SU-DHL-6 (cell line): ENCODE results near the gene AHCY.
"Not testable (repeated sequence)": the region's sequence is repeated elsewhere in the genome, so short reads cannot be mapped to it uniquely, and the experiment has no call there.

Source experiments
- H2AFZ ChIP-seq: fragments of 200-600 bp; sonication (generic); 2 replicates; pipeline ENCODE4 v1.6.1; 2014; ENCODE audit warnings: low read depth, mild to moderate bottlenecking, moderate library complexity, mixed read lengths, antibody characterized with exemption, low read length; ENCODE audit not compliant: severe bottlenecking
- H3F3A ChIP-seq: fragments of 200-600 bp; shearing (Covaris generic); 2 replicates; pipeline ENCODE4 v1.6.0; 2016; ENCODE audit warnings: antibody characterized with exemption, mild to moderate bottlenecking; ENCODE audit not compliant: insufficient read depth
- H3K27ac ChIP-seq: fragments of 200-600 bp; sonication (generic); 2 replicates; pipeline ENCODE4 v1.5.1; 2016; ENCODE audit warnings: low read depth, mild to moderate bottlenecking, low read length, moderate library complexity, mixed read lengths
- H3K27me3 ChIP-seq: fragments of 200-600 bp; sonication (generic), shearing (Covaris generic); 2 replicates; pipeline ENCODE4 v1.6.0; 2014; ENCODE audit warnings: mild to moderate bottlenecking, low read length
- H3K36me3 ChIP-seq: fragments of 200-600 bp; sonication (generic); 2 replicates; pipeline ENCODE4 v1.6.1; 2014; ENCODE audit warnings: mild to moderate bottlenecking, low read length, mixed read lengths
- H3K4me2 ChIP-seq: fragments of 300-600, 200-600 bp; shearing (Covaris generic), sonication (generic); 2 replicates; pipeline ENCODE4 v1.6.0; 2014; ENCODE audit warnings: low read length, low read depth, mild to moderate bottlenecking; ENCODE audit not compliant: poor library complexity, severe bottlenecking
- H3K4me3 ChIP-seq: fragments of 200-600 bp; sonication (generic); 2 replicates; pipeline ENCODE4 v1.5.1; 2014; ENCODE audit warnings: antibody characterized with exemption, low read length, mild to moderate bottlenecking, mixed read lengths; ENCODE audit not compliant: insufficient read depth, poor library complexity, severe bottlenecking
- H3K79me2 ChIP-seq: fragments of 200-600 bp; sonication (generic); 2 replicates; pipeline ENCODE4 v1.6.1; 2014; ENCODE audit warnings: mild to moderate bottlenecking, low read length, moderate library complexity; ENCODE audit not compliant: insufficient read depth
- H3K9ac ChIP-seq: fragments of 200-600 bp; sonication (generic); 2 replicates; pipeline ENCODE4 v1.7.0; 2014; ENCODE audit warnings: mild to moderate bottlenecking, low read length
- H3K9me2 ChIP-seq: fragments of 200-600 bp; sonication (generic); replicated peaks from 2 replicates; pipeline ENCODE4 v1.6.1; 2014; ENCODE audit warnings: low read length; ENCODE audit not compliant: insufficient read depth
- H3K9me3 ChIP-seq: fragments of 200-600 bp; sonication (generic); 2 replicates; pipeline ENCODE4 v1.6.1; 2014; ENCODE audit warnings: low read length, mixed read lengths; ENCODE audit not compliant: insufficient read depth
- H4K20me1 ChIP-seq: fragments of 200-600 bp; sonication (generic); 2 replicates; pipeline ENCODE4 v1.6.1; 2014; ENCODE audit warnings: low read depth, mild to moderate bottlenecking, antibody characterized with exemption, low read length, moderate library complexity, mixed read lengths
- EZH2phosphoT487 ChIP-seq: fragments of 200-600 bp; sonication (generic), shearing (Covaris generic); conservative IDR thresholded peaks from 2 replicates; pipeline ENCODE4 v1.6.1; 2018; ENCODE audit warnings: mild to moderate bottlenecking, antibody characterized with exemption, low read length, moderate library complexity, mixed read lengths
- TF ChIP-seq, protein P1 (sequence below): fragments of 200-600 bp; sonication (generic); IDR thresholded peaks from one replicate; pipeline ENCODE4 v1.5.1; 2017; ENCODE audit warnings: antibody characterized with exemption, mild to moderate bottlenecking, low read length, moderate library complexity; ENCODE audit not compliant: insufficient read depth, poor library complexity, severe bottlenecking

AHCY gene

DNA sequence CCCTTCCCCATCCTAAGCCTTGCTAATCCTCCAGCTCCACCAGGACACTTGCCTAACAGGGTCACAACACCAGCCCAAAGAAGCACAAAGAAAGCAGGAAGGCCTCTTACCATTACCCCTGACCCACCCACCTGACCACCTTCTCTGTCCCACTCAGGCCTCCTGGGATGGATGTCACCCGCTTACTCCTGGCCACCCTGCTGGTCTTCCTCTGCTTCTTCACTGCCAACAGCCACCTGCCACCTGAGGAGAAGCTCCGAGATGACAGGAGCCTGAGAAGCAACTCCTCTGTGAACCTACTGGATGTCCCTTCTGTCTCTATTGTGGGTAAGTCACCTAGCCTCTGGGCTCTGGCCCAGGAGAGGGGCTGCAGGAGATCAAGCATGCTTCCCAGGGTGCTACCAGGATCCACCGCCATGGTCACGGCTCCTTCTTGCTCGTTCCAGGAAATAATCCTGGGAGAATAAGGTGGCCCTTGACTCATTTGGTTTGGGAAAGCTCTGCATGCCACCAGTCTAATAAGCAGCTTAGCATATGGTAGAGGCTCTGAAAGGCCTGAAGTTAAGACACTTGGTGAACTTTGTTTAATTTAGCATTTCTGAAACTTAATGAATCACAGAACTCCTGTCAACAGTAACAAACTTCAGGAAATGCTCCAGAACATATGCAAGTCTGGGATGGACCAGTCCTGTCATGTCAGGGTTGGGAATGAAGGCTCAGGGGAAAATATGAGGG, 42.8 kb downstream of the AHCY start:
- Histone ChIP-seq H4K20me1 (no peaks in the 10 kb centered on the region), H3K4me3 (no peak overlapping the region), H3K9me2 (no peaks in the 10 kb centered on the region), H3F3A (no peaks in the 10 kb centered on the region), H3K79me2 (no peaks in the 10 kb centered on the region), H3K27me3 (no peaks in the 10 kb centered on the region), H3K9me3 (no peaks in the 10 kb centered on the region), H3K9ac (no peak overlapping the region), H3K27ac (no peak overlapping the region), H3K4me2 (no peak overlapping the region), H3K36me3 (no peaks in the 10 kb centered on the region), H2AFZ (no peak overlapping the region)
- no peak for TF ChIP-seq EZH2phosphoT487
- TF ChIP-seq, protein P1, sequence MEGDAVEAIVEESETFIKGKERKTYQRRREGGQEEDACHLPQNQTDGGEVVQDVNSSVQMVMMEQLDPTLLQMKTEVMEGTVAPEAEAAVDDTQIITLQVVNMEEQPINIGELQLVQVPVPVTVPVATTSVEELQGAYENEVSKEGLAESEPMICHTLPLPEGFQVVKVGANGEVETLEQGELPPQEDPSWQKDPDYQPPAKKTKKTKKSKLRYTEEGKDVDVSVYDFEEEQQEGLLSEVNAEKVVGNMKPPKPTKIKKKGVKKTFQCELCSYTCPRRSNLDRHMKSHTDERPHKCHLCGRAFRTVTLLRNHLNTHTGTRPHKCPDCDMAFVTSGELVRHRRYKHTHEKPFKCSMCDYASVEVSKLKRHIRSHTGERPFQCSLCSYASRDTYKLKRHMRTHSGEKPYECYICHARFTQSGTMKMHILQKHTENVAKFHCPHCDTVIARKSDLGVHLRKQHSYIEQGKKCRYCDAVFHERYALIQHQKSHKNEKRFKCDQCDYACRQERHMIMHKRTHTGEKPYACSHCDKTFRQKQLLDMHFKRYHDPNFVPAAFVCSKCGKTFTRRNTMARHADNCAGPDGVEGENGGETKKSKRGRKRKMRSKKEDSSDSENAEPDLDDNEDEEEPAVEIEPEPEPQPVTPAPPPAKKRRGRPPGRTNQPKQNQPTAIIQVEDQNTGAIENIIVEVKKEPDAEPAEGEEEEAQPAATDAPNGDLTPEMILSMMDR, result no peak

DNA sequence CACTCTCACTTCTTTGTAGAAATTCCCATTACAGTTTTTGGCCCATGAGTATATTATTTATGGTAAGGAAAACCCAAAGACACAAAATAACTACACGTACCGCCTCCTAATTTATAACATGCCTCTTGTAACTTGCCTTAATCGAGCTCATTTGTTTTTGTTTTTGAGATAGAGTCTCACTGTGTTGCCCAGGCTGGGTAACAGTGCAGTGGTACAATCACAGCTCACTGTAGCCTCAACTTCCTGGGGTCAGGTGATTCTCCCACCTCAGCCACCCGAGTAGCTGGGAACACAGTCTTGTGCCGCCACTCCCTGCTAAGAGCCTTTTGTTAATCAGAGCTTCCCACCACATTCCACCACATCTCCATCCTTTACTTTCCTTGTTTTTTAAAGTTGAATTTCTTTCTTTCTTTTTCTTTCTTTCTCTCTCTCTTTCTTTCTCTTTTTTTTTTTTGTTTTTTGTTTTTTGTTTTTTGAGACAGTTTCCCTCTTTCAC, 46.5 kb downstream of the AHCY start:
- Histone ChIP-seq H3K4me2 (no peak overlapping the region), H3K27ac (no peak overlapping the region), H3K4me3 (no peak overlapping the region), H3K36me3 (no peaks in the 10 kb centered on the region), H3F3A (no peaks in the 10 kb centered on the region), H4K20me1 (no peaks in the 10 kb centered on the region), H2AFZ (no peak overlapping the region), H3K9me3 (no peaks in the 10 kb centered on the region), H3K79me2 (no peaks in the 10 kb centered on the region), H3K9me2 (no peaks in the 10 kb centered on the region), H3K27me3 (no peaks in the 10 kb centered on the region), H3K9ac (no peak overlapping the region)
- TF ChIP-seq, protein P1, result no peak
- no peak for TF ChIP-seq EZH2phosphoT487

DNA sequence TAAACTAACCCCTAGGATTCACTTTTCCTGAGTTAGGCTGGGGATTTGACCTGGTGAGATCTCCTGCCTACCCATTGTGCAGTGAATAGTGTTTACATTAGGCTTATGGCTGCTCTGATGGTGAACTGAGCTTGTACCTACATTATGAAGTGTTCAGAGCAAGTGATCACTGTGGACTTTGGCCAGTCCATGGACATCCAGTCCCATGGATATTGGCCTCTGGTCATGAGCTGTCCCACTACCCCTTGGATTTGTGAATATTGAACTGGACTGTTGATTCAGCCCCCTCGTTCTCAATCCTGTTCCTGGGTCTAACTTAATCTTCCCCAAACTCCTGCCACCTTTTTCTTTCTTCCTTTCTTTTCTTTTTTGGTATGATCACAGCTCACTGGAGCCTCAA, 48.2 kb downstream of the AHCY start:
- Histone ChIP-seq H3K9ac (no peak overlapping the region), H3K4me2 (no peak overlapping the region), H4K20me1 (no peaks in the 10 kb centered on the region), H2AFZ (no peak overlapping the region), H3K27ac (no peak overlapping the region), H3K27me3 (no peaks in the 10 kb centered on the region), H3K9me2 (no peaks in the 10 kb centered on the region), H3F3A (no peaks in the 10 kb centered on the region), H3K9me3 (no peaks in the 10 kb centered on the region), H3K4me3 (no peak overlapping the region), H3K79me2 (no peaks in the 10 kb centered on the region), H3K36me3 (no peaks in the 10 kb centered on the region)
- TF ChIP-seq, protein P1, result no peak
- no peak for TF ChIP-seq EZH2phosphoT487

DNA sequence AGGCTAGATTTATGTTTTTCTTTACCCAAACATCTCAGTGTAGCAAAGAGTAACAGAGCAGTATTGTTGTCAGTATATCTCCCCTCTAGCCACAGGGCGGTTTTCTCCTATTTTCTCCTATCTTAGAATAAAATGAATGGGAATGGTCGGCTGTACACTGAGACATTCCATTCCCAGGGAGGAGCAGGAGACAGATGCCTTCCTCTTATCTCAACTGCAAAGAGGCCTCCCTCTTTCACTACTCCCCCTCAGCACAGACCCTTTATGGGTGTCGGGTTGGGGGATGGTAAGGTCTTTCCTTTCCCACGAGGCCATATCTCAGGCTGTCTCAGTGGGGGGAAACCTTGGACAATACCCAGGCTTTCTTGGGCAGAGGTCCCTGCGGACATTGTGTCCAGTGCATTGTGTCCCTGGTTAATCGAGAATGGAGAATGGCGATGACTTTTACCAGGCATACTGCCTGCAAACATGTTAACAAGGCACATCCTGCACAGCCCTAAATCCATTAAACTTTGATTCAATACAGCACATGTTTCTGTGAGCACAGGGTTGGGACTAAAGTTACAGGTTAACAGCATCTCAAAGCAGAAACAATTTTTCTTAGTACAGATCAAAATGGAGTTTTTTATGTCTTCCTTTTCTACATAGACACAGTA, 50.6 kb downstream of the AHCY start:
- H3K79me2 ChIP-seq, H3K9me3 ChIP-seq, H3K36me3 ChIP-seq, H4K20me1 ChIP-seq, H3K27me3 ChIP-seq, H2AFZ ChIP-seq, H3K27ac ChIP-seq, H3F3A ChIP-seq, H3K9ac ChIP-seq, H3K4me3 ChIP-seq, H3K4me2 ChIP-seq, H3K9me2 ChIP-seq: not testable (repeated sequence)
